ENCODE data around the gene CBARP. TPM values are rescaled to one million over a fixed set of nuclear protein-coding genes. Genes with fewer than 3 reads are reported as not detected.

The CBARP gene
- total RNA-seq, 2 experiments from 2014 or later = 0.09 to 0.13 TPM

GRCh38 chr19:1224847-1225246, 13.0 kb downstream of the CBARP start:
- intact Hi-C loops (cut with micrococcal nuclease; ENCODE audit: unreplicated experiment) = no loop called here
- BruUV-seq (replicated peaks) = no TSS peak
- no peaks in the 10 kb centered on the region for H3K9me2 ChIP-seq (ENCODE audit: insufficient read depth, low read length)
- no peaks in the 10 kb centered on the region for H3K79me2 ChIP-seq (ENCODE audit: insufficient read depth, low read depth, low read length)
- no peaks in the 10 kb centered on the region for H3K4me1 ChIP-seq (ENCODE audit: insufficient read depth, low read length, poor library complexity, severe bottlenecking)
- no peak overlapping the region for H3K4me3 ChIP-seq (ENCODE audit: low read depth, low read length, poor library complexity, severe bottlenecking)
- H3K27ac ChIP-seq (ENCODE audit: low read depth, low read length, poor library complexity, severe bottlenecking) = no peak overlapping the region
- CTCF ChIA-PET (ENCODE audit: unreplicated experiment) = no interaction called here
- no peak for DNase-seq (ENCODE audit: low spot score)
- no peaks in the 10 kb centered on the region for H4K20me1 ChIP-seq (ENCODE audit: insufficient read depth, low read length)
- no peaks in the 10 kb centered on the region for H3K9me3 ChIP-seq (ENCODE audit: low read length)
- TF ChIP-seq EZH2phosphoT487 (IDR thresholded peaks at IDR 0.05; ENCODE audit: borderline replicate concordance, low read depth, low read length) (no peak), CTCF (conservative IDR thresholded peaks at IDR 0.05; ENCODE audit: low read length) (no peak)
- POLR2A ChIA-PET = no interaction called here
- no peak overlapping the region for H3K4me2 ChIP-seq (ENCODE audit: low read length)
- no peak overlapping the region for H2AFZ ChIP-seq (ENCODE audit: low read length)
- peaks cover 59% of the 10 kb centered on the region for H3K36me3 ChIP-seq (ENCODE audit: insufficient read depth, low read length)

GRCh38 chr19:1224047-1224825, 13.6 kb downstream of the CBARP start:
- H3K36me3 ChIP-seq (ENCODE audit: insufficient read depth, low read length) = peaks cover 59% of the 10 kb centered on the region
- TF ChIP-seq EZH2phosphoT487 (IDR thresholded peaks at IDR 0.05; ENCODE audit: borderline replicate concordance, low read depth, low read length) (no peak), CTCF (conservative IDR thresholded peaks at IDR 0.05; ENCODE audit: low read length) (no peak)
- POLR2A ChIA-PET = no interaction called here

More at GRCh38 chr19:1224047-1224825, 13.6 kb downstream of the CBARP start:
- Histone ChIP-seq H3K27ac (ENCODE audit: low read depth, low read length, poor library complexity, severe bottlenecking) (no peak overlapping the region), H3K4me1 (ENCODE audit: insufficient read depth, low read length, poor library complexity, severe bottlenecking) (no peaks in the 10 kb centered on the region), H3K9me2 (ENCODE audit: insufficient read depth, low read length) (no peaks in the 10 kb centered on the region), H3K79me2 (ENCODE audit: insufficient read depth, low read depth, low read length) (no peaks in the 10 kb centered on the region), H3K4me3 (ENCODE audit: low read depth, low read length, poor library complexity, severe bottlenecking) (no peak overlapping the region), H3K9me3 (ENCODE audit: low read length) (no peaks in the 10 kb centered on the region), H2AFZ (ENCODE audit: low read length) (no peak overlapping the region), H3K4me2 (ENCODE audit: low read length) (no peak overlapping the region), H4K20me1 (ENCODE audit: insufficient read depth, low read length) (no peaks in the 10 kb centered on the region)
- no TSS peak for BruUV-seq (replicated peaks)
- CTCF ChIA-PET (ENCODE audit: unreplicated experiment) = no interaction called here
- intact Hi-C loops (cut with micrococcal nuclease; ENCODE audit: unreplicated experiment) = no loop called here
- DNase-seq (ENCODE audit: low spot score) = no peak

Measured in OCI-LY7 (cell line).